Fibroblast of the aortic adventitia (primary cell): ENCODE measurements around the gene LRRC28. TPM values are rescaled to one million over a fixed set of nuclear protein-coding genes. Genes with fewer than 3 reads are reported as not detected.

Experiments
- DNase-seq: peaks from one replicate; pipeline ENCODE4 v3.0.0-alpha.2; 2010; ENCODE audit warnings: low read depth
- H3K4me3 ChIP-seq: 2 replicates; pipeline ENCODE4 v1.5.1; 2011; ENCODE audit warnings: low read depth, mild to moderate bottlenecking, control low read depth, low read length, moderate library complexity
- CTCF ChIP-seq: IDR thresholded peaks from 2 replicates; pipeline ENCODE4 v1.5.1; 2011; ENCODE audit warnings: mild to moderate bottlenecking, low read length, control low read depth, inconsistent platforms; ENCODE audit not compliant: insufficient read depth
- total RNA-seq: library from RNA; depleted of rRNA; stranded (reverse); fragments of >200 nt; gene quantifications from 2 replicates; pipeline ENCODE4 v1.2.3, GENCODE V29; 2012; ENCODE audit warnings: low replicate concordance

LRRC28 gene
- total RNA-seq, 1 donor = 28.0 TPM

GRCh38 chr15:99320374-99321215, 69.3 kb downstream of the LRRC28 start:
- H3K4me3 ChIP-seq = no peak overlapping the region
- no peak for DNase-seq
- TF ChIP-seq CTCF = no peak

GRCh38 chr15:99321468-99321867, 70.2 kb downstream of the LRRC28 start:
- H3K4me3 ChIP-seq = no peak overlapping the region
- no peak for TF ChIP-seq CTCF
- DNase-seq = no peak

- H3K4me3 ChIP-seq = no peak overlapping the region
- DNase-seq = no peak
- no peak for TF ChIP-seq CTCF
Observed at GRCh38 chr15:99322643-99323405, 71.5 kb downstream of the LRRC28 start.

GRCh38 chr15:99324082-99324620, 72.9 kb downstream of the LRRC28 start:
- peak overlapping the region; percentile 36 for H3K4me3 ChIP-seq
- TF ChIP-seq CTCF = no peak
- DNase-seq = peak; percentile 87

- no peak for DNase-seq
- no peak for TF ChIP-seq CTCF
- no peak overlapping the region for H3K4me3 ChIP-seq
Observed at GRCh38 chr15:99324700-99325099, 73.4 kb downstream of the LRRC28 start.

- no peak for TF ChIP-seq CTCF
- no peak overlapping the region for H3K4me3 ChIP-seq
- no peak for DNase-seq
Observed at GRCh38 chr15:99326235-99326634, 75.0 kb downstream of the LRRC28 start.
